Measurements from ENCODE around the gene RPL41. TPM values are rescaled to one million over a fixed set of nuclear protein-coding genes. Genes with fewer than 3 reads are reported as not detected.

Gene RPL41
- polyA plus RNA-seq, 3 donors: 2,986 to 5,048 (median 3,308) TPM

DNA sequence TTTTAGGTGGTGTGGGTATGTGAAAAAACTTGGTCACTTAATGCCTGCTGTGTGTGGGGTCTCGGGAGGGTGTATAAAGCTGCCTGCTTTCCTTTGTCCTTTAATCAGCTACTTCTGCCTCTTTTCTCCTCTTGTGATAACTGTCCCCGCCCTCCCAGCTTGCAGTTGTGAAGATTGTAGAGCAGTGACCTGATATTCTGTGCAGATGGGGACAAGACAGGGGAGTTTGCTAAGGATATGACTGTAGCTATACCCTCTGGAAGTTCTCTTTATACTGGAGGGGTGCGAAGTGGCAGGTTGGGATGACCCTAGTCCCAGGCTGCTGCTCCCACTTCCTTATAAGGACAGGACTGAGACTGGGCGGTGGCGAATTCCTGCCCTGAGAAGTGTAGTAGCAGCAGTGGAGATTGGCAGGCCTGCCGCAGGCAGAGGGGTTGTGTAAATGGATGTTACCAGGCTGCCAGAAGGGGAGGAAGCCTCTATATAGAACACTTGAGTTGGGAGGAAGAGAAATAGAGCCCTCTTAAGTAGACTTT is 42.6 kb downstream of the RPL41 start:
- H3K27ac Mint-ChIP-seq: peak overlapping the region; percentile 97 to 99 (median 98)
- no peaks in the 10 kb centered on the region for H3K9me3 Mint-ChIP-seq
- Histone ChIP-seq H3K9me3 (replicated peaks in 1 of 2; ENCODE audit: control insufficient read depth in 1 of 2, insufficient read depth in 1 of 2, low read length in 2 of 2) (no peaks in the 10 kb centered on the region), H3K79me2 (ENCODE audit: insufficient read depth, low read length) (peaks cover 54% of the 10 kb centered on the region), H3K9ac (ENCODE audit: insufficient read depth, low read length, poor library complexity, severe bottlenecking) (peak overlapping the region; percentile 85), H2AFZ (ENCODE audit: insufficient read depth, low read depth, low read length, poor library complexity, severe bottlenecking) (peak overlapping the region; percentile 35), H4K20me1 (ENCODE audit: insufficient read depth, low read length) (peaks cover 54% of the 10 kb centered on the region), H3K36me3 (replicated peaks in 1 of 2; ENCODE audit: control insufficient read depth in 1 of 2, insufficient read depth in 2 of 2, low read length in 2 of 2) (peaks cover 41 to 43% of the 10 kb centered on the region in 2 donors), H3K4me3 (replicated peaks in 1 of 3; ENCODE audit: low read depth in 2 of 3, low read length in 3 of 3) (peak overlapping the region; percentile 77 to 96 (median 84)), H3K4me1 (ENCODE audit: control insufficient read depth in 1 of 2, insufficient read depth in 2 of 2, low read length in 2 of 2) (peaks cover 35 to 43% of the 10 kb centered on the region in 2 donors), H3K27me3 (ENCODE audit: control insufficient read depth in 2 of 2, insufficient read depth in 2 of 2, low read length in 2 of 2) (no peaks in the 10 kb centered on the region), H3K4me2 (replicated peaks; ENCODE audit: extremely low read depth, low read length, poor library complexity, severe bottlenecking) (peak overlapping the region; percentile 95), H3K27ac (ENCODE audit: low read depth in 1 of 2, low read length in 2 of 2) (peak overlapping the region; percentile 90 to 94)
- H3K27me3 Mint-ChIP-seq (ENCODE audit: low read depth in 3 of 3): peaks cover 0 to 3% (median 2%) of the 10 kb centered on the region in 3 donors
- intact Hi-C loops (cut with micrococcal nuclease): loop anchor here (2.0 kb wide), 4 partner anchors 30 to 64 kb away; partner anchors contain the start of genes SMARCC2 (in 1 of the 2) and ZC3H10 (in 1 of the 2)
- H3K4me1 Mint-ChIP-seq: peaks cover 36% of the 10 kb centered on the region
- TF ChIP-seq, protein P1, sequence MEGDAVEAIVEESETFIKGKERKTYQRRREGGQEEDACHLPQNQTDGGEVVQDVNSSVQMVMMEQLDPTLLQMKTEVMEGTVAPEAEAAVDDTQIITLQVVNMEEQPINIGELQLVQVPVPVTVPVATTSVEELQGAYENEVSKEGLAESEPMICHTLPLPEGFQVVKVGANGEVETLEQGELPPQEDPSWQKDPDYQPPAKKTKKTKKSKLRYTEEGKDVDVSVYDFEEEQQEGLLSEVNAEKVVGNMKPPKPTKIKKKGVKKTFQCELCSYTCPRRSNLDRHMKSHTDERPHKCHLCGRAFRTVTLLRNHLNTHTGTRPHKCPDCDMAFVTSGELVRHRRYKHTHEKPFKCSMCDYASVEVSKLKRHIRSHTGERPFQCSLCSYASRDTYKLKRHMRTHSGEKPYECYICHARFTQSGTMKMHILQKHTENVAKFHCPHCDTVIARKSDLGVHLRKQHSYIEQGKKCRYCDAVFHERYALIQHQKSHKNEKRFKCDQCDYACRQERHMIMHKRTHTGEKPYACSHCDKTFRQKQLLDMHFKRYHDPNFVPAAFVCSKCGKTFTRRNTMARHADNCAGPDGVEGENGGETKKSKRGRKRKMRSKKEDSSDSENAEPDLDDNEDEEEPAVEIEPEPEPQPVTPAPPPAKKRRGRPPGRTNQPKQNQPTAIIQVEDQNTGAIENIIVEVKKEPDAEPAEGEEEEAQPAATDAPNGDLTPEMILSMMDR (IDR thresholded peaks at IDR 0.05): no peak
- peak in 2 of 3 donors; percentile 58 to 59 for DNase-seq
- peak overlapping the region; percentile 97 to 99 for H3K4me3 Mint-ChIP-seq
- WGBS (ENCODE audit: insufficient coverage): 0% methylated on average over 2 of the region's 6 CpGs
- H3K36me3 Mint-ChIP-seq: peaks cover 42 to 46% of the 10 kb centered on the region in 2 donors

DNA sequence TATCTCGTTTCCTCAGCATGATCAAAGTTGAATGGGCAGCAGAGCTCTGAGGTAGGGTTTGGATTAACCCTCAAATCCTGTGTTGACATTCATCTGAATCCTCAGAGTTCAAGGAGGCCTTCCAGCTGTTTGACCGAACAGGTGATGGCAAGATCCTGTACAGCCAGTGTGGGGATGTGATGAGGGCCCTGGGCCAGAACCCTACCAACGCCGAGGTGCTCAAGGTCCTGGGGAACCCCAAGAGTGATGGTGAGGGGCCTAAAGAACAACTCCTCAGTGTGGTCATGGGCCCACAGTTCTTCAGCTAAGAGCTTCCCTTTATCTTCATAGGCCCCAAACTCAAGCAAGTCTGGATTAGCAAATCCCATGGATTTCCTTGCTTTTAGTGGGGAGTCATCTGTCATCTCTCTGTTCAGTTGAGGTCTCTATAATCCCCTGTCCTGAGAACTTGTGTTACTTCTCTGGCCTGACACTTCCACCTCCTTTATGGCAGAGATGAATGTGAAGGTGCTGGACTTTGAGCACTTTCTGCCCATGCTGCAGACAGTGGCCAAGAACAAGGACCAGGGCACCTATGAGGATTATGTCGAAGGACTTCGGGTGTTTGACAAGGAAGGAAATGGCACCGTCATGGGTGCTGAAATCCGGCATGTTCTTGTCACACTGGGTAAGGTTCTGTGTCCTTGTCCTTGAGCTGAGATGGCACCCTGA is 43.2 kb downstream of the RPL41 start:
- peak overlapping the region; percentile 90 to 94 for H3K27ac ChIP-seq (ENCODE audit: low read depth in 1 of 2, low read length in 2 of 2)
- peaks cover 60% of the 10 kb centered on the region for H4K20me1 ChIP-seq (ENCODE audit: insufficient read depth, low read length)
- DNase-seq: no peak
- Mint-ChIP-seq H3K27ac (peak overlapping the region; percentile 97 to 99 (median 98)), H3K27me3 (ENCODE audit: low read depth in 3 of 3) (peaks cover 0 to 3% (median 2%) of the 10 kb centered on the region in 3 donors), H3K4me3 (peak overlapping the region; percentile 97 to 99), H3K9me3 (no peaks in the 10 kb centered on the region), H3K4me1 (peaks cover 36% of the 10 kb centered on the region), H3K36me3 (peaks cover 48 to 53% of the 10 kb centered on the region in 2 donors)
- H3K4me1 ChIP-seq (ENCODE audit: control insufficient read depth in 1 of 2, insufficient read depth in 2 of 2, low read length in 2 of 2): peaks cover 35 to 43% of the 10 kb centered on the region in 2 donors
- no CpG with 5 or more reads among the region's 8 CpGs for WGBS (ENCODE audit: insufficient coverage)
- peak overlapping the region; percentile 77 to 96 (median 84) for H3K4me3 ChIP-seq (replicated peaks in 1 of 3; ENCODE audit: low read depth in 2 of 3, low read length in 3 of 3)
- no peak overlapping the region for H2AFZ ChIP-seq (ENCODE audit: insufficient read depth, low read depth, low read length, poor library complexity, severe bottlenecking)
- TF ChIP-seq, protein P1 (IDR thresholded peaks at IDR 0.05): no peak
- H3K79me2 ChIP-seq (ENCODE audit: insufficient read depth, low read length): peaks cover 54% of the 10 kb centered on the region
- peaks cover 45 to 49% of the 10 kb centered on the region in 2 donors for H3K36me3 ChIP-seq (replicated peaks in 1 of 2; ENCODE audit: control insufficient read depth in 1 of 2, insufficient read depth in 2 of 2, low read length in 2 of 2)
- peak overlapping the region; percentile 85 for H3K9ac ChIP-seq (ENCODE audit: insufficient read depth, low read length, poor library complexity, severe bottlenecking)
- intact Hi-C loops (cut with micrococcal nuclease): loop anchor here (2.0 to 5.0 kb wide), 5 partner anchors 29 to 63 kb away; partner anchors contain the start of genes ESYT1 (in 1 of the 2), SMARCC2 (in 1 of the 2) and ZC3H10 (in 1 of the 2)
- H3K27me3 ChIP-seq (ENCODE audit: control insufficient read depth in 2 of 2, insufficient read depth in 2 of 2, low read length in 2 of 2): no peaks in the 10 kb centered on the region
- peak overlapping the region; percentile 95 for H3K4me2 ChIP-seq (replicated peaks; ENCODE audit: extremely low read depth, low read length, poor library complexity, severe bottlenecking)
- H3K9me3 ChIP-seq (replicated peaks in 1 of 2; ENCODE audit: control insufficient read depth in 1 of 2, insufficient read depth in 1 of 2, low read length in 2 of 2): no peaks in the 10 kb centered on the region

All from CD14-positive monocyte (primary cell).